Activated T-cell treated with anti-CD3 and anti-CD28 coated beads, Interleukin-2, amount 50 U/mL, for 72 hours (primary cell): Measurements from ENCODE around the gene MDK. TPM values are rescaled to one million over a fixed set of nuclear protein-coding genes. Genes with fewer than 3 reads are reported as not detected.

Source experiments
- ATAC-seq, 2 donors: fragments of 150-1000 bp; cut with Tn5 transposase; replicated peaks in 1 of 2; 2 replicates each; pipeline ENCODE4 v1.10.0; 2021; ENCODE audit warnings: moderate library complexity in 2 of 2, mild to moderate bottlenecking in 1 of 2
- DNase-seq, 2 donors: peaks; one replicate each; pipeline ENCODE4 v3.0.0; 2021 to 2022; ENCODE audit warnings: mixed read lengths in 1 of 2
- H3K27ac Mint-ChIP-seq: one replicate; pipeline ENCODE4 v1.8.0; 2022; ENCODE audit warnings: mild to moderate bottlenecking, moderate library complexity, mixed read lengths
- H3K27me3 Mint-ChIP-seq: one replicate; pipeline ENCODE4 v1.8.0; 2022; ENCODE audit warnings: low read depth, mixed read lengths
- H3K36me3 Mint-ChIP-seq, 2 donors: one replicate each; pipeline ENCODE4 v1.8.0; 2022; ENCODE audit warnings: mixed read lengths in 2 of 2, mild to moderate bottlenecking in 1 of 2; ENCODE audit not compliant: insufficient read depth in 2 of 2
- H3K4me1 Mint-ChIP-seq: one replicate; pipeline ENCODE4 v1.8.0; 2022; ENCODE audit warnings: low read depth, mixed read lengths
- H3K4me3 Mint-ChIP-seq, 2 donors: one replicate each; pipeline ENCODE4 v1.8.0; 2022; ENCODE audit warnings: mild to moderate bottlenecking in 2 of 2, mixed read lengths in 2 of 2, moderate library complexity in 2 of 2
- H3K9me3 Mint-ChIP-seq, 2 donors: one replicate each; pipeline ENCODE4 v1.8.0; 2022; ENCODE audit warnings: mixed read lengths in 2 of 2
- total RNA-seq, 2 donors: library from RNA; stranded (reverse); gene quantifications; one replicate each; pipeline ENCODE4 v1.2.3, GENCODE V29; 2022

Gene MDK, protein sequence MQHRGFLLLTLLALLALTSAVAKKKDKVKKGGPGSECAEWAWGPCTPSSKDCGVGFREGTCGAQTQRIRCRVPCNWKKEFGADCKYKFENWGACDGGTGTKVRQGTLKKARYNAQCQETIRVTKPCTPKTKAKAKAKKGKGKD
- 10 to 100 TPM; 11.9 to 12.8 TPM for total RNA-seq

DNA sequence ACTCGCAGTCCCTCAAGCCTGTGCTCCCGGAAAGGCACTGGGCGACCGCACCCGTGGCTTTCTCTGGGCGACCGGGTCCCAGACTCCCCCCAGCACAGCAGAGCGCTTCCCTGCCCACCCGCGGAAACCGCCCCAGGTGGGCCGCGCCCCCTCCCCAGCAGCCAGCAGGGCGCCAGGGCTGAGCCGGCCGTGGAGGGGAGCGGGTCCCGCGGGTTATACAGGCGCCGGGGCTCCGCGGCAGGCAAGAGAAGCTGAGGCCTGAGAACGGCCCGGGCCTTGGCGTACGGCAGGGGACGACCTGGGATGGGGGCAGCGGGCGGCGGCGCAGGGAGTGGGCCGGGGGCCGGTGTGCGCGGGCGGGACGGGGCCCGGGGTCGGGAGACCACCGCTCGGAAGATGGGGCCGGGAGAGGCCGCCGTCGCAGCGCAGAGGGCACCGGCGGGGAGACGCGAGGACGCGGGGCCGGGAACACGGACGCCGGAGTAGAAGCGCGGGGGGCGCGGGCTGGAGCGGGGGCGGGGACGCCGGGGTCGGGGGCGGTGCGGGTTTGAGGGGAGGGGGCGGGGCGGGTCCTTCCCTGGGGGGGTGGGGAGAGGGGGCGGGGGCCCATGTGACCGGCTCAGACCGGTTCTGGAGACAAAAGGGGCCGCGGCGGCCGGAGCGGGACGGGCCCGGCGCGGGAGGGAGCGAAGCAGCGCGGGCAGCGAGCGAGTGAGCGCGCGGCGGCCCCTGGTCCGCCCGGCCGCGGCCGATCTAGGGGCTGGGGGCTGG is at the start of gene MDK:
TSS of gene MDK (plus strand) at position 622 of the 771 bp plus-strand sequence. CDS start 389 bp downstream, outside the sequence.
- DNase-seq (peak; percentile 35 to 38), ATAC-seq (peak; percentile 29 to 31)
- peaks cover 0 to 1% of the 10 kb centered on the region in 2 donors for H3K9me3 Mint-ChIP-seq
- peaks cover 7% of the 10 kb centered on the region for H3K4me1 Mint-ChIP-seq
- peaks cover 27% of the 10 kb centered on the region for H3K27me3 Mint-ChIP-seq
- peak within 1 kb of the TSS; percentile 85 to 90 for H3K4me3 Mint-ChIP-seq
- no peak within 1 kb of the TSS for H3K27ac Mint-ChIP-seq
- H3K36me3 Mint-ChIP-seq = peaks cover 3 to 11% of the 10 kb centered on the region in 2 donors

DNA sequence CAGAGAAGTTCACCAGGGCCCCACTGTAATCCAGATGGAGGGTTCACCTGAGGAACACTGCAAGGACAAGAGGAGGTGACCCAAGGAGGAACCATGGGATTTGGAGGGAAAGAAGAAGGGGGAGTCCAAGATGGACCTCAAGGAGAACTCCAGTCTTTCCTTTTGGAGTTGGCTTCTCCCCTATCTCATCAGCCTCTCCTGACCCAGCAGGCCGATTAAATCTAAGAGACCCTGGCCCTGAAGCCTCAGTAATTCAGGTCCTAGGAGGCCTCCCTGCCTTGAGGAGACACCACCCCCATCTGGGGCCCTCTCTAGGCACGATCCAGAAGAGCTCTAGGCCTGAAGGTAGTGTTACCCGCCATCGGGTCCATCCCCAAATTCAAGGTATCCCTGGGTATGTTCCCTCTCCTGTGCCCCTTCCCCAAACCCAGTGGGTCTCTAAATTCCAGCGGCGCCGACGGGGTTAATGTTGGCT is 49.3 kb upstream of the MDK start:
- H3K9me3 Mint-ChIP-seq = no peaks in the 10 kb centered on the region
- ATAC-seq = peak in 1 of 2 donors; percentile 3
- H3K36me3 Mint-ChIP-seq = peaks cover 0 to 3% of the 10 kb centered on the region in 2 donors
- no peak for DNase-seq
- H3K4me1 Mint-ChIP-seq = peaks cover 69% of the 10 kb centered on the region
- peaks cover 8% of the 10 kb centered on the region for H3K27me3 Mint-ChIP-seq
- peak overlapping the region; percentile 66 to 82 for H3K4me3 Mint-ChIP-seq
- no peak overlapping the region for H3K27ac Mint-ChIP-seq

DNA sequence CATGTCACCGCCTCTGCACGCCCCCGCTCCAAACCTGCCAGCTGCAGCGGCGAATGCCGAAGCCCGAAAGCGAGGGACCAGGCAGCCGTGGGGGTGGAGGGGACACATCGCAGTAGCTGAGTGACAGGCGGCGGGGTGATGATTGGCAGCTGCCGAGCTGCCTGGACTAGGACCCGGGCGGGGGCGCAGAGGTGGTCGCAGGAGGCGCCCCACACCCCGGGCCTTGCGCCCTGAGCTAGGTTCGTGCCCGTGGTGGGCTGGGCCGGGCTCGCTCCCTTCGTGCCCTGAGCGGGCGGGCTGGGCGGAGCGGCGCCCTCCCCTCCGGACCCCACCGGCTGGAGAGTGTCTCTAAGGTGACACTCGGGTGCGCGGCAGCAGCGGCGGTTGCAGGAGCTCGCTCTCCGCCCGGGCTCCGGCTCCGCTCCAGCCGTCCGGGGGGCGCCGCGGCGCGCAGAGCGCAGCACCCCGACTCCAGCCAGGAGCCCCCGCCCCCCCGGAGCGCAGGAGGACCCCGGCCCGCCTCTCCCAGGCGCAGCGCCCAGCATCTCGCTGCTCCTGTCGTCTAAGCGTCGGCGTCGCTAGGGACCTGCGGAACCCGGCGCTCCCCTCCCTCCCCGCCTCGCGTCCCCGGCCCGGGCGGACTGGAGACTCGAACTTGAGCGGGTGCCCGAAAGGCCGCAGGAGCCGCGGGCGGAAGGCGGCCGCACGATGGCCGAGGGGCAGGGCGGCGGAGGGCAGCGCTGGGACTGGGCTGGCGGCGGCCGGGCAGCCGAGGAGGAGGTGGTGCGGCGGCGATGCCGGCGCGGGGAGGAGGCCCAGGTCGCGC is 48.7 kb upstream of the MDK start:
- Mint-ChIP-seq H3K9me3 (no peaks in the 10 kb centered on the region), H3K27me3 (peaks cover 8% of the 10 kb centered on the region), H3K4me1 (peaks cover 76% of the 10 kb centered on the region), H3K27ac (no peak overlapping the region), H3K36me3 (peaks cover 0 to 3% of the 10 kb centered on the region in 2 donors), H3K4me3 (peak overlapping the region; percentile 81 to 90)
- DNase-seq (peak; percentile 49 to 61), ATAC-seq (peak; percentile 46 to 58)

DNA sequence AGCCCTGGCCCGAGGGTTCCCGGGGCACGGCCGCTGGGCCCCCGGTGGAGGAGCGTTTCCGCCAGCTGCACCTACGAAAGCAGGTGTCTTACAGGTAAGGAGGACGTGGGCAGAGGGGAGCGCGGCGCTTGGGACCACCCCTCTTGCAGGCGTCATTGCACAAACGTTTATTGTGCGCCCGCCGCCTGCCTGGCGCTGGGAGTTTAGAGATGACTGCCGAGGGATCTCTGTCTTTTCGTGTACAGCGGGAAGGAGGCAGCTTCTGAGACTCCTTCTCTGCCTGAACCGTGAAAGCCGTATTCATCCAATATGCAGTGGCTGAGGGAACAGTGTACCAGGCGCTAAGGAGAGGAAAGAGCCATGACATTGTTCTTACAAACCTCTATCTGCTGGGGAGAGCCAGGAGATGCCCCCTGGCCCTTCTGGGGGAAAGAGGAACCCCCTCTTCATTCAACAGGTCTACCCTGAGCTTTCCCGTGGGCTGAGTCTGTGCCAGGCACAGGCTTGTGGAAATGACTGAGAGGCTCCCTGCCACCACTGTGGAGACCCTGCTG is 48.0 kb upstream of the MDK start:
- Mint-ChIP-seq H3K9me3 (no peaks in the 10 kb centered on the region), H3K27me3 (peaks cover 8% of the 10 kb centered on the region), H3K36me3 (peaks cover 0 to 3% of the 10 kb centered on the region in 2 donors), H3K4me3 (peak overlapping the region; percentile 81 to 90), H3K4me1 (peaks cover 82% of the 10 kb centered on the region), H3K27ac (no peak overlapping the region)
- peak; percentile 8 to 25 for ATAC-seq
- DNase-seq = no peak

DNA sequence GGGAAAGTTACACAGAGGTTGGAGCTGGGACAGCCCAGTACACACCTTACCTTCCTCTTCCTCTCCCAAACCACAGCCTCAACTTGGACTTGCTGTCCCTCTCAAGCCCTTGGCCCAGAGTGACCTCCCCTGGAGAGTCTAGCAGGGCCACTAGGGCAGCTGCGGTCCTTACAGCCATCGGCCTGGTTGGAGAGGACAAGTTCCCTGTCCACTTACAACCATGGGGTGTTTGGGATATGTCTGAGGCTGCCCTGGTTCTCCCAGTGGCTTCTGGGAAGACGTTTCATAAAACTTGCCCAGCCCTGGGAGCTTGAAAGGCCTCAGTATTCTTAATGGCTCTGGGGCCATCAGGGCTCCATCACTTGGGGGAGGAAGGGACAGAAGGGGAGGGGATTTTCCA is 47.3 kb upstream of the MDK start:
- Mint-ChIP-seq H3K27ac (no peak overlapping the region), H3K27me3 (peaks cover 8% of the 10 kb centered on the region), H3K36me3 (peaks cover 0 to 3% of the 10 kb centered on the region in 2 donors), H3K4me3 (peak overlapping the region; percentile 36 to 81), H3K9me3 (no peaks in the 10 kb centered on the region), H3K4me1 (peaks cover 89% of the 10 kb centered on the region)
- DNase-seq = no peak
- no peak for ATAC-seq

DNA sequence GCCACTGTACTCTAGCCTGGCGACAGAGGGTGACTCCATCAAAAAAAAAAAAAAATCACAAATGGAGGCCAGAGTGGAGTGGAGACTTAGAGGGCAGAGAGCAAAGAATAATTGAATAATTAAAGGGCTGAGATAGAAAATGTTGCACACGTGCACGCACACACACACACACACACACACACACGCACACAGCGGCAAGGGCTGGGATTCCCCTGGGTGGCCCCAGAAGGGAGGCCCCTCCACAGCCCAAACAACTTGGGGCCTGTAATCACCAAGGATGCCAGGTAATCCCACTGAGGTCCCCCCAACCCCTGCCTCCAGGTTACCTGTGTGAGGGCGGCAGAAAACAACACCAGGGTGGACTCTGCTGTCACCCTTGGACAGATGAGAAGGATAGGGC is 46.2 kb upstream of the MDK start:
- no peak for ATAC-seq
- Mint-ChIP-seq H3K27me3 (peaks cover 4% of the 10 kb centered on the region), H3K36me3 (peaks cover 0 to 3% of the 10 kb centered on the region in 2 donors), H3K4me1 (peaks cover 88% of the 10 kb centered on the region), H3K9me3 (no peaks in the 10 kb centered on the region), H3K27ac (peak overlapping the region; percentile 82), H3K4me3 (peak overlapping the region; percentile 51 to 81)
- no peak for DNase-seq

DNA sequence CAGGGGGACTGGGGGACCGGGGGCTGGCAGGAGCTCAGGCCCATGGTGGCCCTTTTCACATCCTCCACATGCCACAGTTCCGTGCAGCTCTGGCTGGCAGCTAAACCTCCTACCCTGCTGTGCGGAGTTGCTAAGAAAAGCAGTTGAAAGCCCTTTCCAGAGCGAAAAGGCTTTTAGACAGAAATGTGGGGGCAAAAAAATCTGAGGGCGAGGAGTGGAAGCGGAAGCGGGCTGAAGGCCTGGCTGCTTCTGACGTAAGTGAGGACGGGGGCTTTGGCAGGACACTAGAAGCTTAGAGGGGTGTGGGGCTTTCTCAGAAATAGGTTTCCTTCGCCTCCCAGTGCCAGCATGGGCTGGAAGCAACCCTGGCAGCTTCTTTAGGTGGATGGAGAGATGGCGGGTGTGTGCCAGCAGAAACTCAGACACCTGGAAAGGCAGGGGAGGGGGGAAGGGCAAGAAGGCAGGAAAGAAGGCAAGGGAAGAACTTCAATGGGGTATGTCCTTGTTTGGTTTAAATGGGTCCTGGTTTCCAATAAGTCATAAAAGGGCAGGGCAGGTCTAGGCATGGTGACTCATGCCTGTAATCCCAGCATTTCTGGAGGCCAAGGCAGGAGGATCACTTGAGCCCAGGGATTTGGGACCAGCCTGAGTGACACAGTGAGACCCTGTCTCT is 45.4 kb upstream of the MDK start:
- Mint-ChIP-seq H3K27ac (no peak overlapping the region), H3K36me3 (peaks cover 0 to 3% of the 10 kb centered on the region in 2 donors), H3K27me3 (no peaks in the 10 kb centered on the region), H3K4me1 (peaks cover 81% of the 10 kb centered on the region), H3K4me3 (peak overlapping the region in 1 of 2 donors; percentile 65), H3K9me3 (no peaks in the 10 kb centered on the region)
- no peak for DNase-seq
- no peak for ATAC-seq

DNA sequence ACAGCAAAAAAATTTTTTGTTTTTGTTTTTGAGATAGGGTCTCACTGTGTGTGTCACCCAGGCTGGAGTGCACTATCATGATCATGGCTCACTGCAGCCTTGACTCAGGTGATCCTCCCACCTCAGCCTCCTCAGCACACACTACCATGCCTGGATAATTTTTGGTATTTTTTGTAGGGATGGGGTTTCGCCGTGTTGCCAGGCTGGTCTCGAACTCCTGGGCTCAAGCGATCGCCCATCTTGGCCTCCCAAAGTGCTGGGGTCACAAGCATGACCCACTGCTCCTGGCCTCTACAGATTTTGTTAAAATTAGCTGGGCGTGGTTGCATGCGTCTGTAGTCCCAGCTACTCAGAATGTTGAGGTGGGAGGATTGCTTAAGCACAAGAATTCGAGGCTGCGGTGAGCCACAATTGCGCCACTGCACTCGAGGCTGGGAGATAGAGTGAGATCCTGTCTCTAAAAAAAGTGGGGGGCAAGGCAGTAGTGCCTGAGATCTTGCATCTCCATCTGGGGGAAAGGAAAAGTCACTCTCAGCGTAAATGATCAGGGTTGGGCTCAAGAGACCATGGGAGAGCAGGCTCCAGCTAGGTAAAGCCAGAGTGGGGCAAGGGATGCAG is 44.8 kb upstream of the MDK start:
- H3K4me1 Mint-ChIP-seq = peaks cover 79% of the 10 kb centered on the region
- H3K9me3 Mint-ChIP-seq = no peaks in the 10 kb centered on the region
- no peak overlapping the region for H3K4me3 Mint-ChIP-seq
- peaks cover 0 to 1% of the 10 kb centered on the region in 2 donors for H3K36me3 Mint-ChIP-seq
- ATAC-seq (peak in 1 of 2 donors; percentile 20), DNase-seq (no peak)
- H3K27me3 Mint-ChIP-seq = no peaks in the 10 kb centered on the region
- no peak overlapping the region for H3K27ac Mint-ChIP-seq

DNA sequence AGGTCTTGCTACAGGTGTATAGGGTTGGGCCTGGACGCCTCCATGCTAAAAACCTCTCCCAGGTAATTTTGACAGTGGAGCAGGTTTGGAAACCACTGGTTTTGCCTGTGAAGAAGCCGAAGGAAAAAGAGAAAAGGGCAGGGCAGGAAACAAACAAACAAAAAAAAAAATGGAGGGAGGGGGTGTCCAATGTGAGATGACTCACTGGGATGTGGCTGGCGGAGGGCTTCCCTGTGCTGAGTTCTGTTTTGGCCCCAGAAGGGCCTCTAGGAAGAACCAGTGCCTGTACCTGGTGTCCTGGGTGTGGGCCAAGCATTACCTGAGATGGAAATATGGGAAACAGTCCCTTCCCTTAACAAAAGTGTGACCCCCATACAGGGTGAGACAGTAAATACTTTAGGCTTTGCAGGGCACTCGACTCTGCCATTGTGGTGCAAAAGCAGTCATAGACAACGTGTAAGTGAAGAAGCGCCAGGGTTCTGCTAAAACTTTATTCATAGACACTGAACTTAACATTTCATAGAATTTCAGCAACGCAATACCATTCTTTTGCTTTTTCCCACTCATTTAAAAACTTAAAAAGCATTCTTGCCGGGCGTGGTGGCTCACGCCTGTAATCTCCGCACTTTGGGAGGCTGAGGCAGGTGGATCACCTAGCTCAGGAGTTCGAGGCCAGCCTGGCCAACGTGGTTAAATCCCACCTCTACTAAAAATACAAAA is 43.7 kb upstream of the MDK start:
- no peak overlapping the region for H3K27ac Mint-ChIP-seq
- DNase-seq = no peak
- no peaks in the 10 kb centered on the region for H3K36me3 Mint-ChIP-seq
- no peak overlapping the region for H3K4me3 Mint-ChIP-seq
- H3K9me3 Mint-ChIP-seq = no peaks in the 10 kb centered on the region
- H3K4me1 Mint-ChIP-seq = peaks cover 81% of the 10 kb centered on the region
- H3K27me3 Mint-ChIP-seq = no peaks in the 10 kb centered on the region
- ATAC-seq = no peak

DNA sequence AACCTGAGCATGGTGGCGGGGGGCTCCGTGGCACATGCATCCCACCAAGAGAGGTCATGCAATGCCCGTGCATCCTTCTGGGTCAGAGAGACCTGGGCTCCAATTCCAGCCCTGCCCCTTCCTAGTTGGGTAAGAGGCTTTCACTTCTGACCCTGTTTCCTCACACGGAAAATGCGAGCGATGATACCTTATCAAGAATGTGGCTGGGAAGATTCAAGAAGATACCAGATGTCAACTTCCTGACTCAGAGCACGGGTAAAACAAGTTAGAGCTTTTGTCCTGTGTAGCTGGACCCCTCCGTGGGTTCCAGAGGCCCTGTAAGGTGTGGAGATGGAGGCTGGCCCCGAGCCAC is 42.9 kb upstream of the MDK start:
- Mint-ChIP-seq H3K4me1 (peaks cover 81% of the 10 kb centered on the region), H3K27me3 (no peaks in the 10 kb centered on the region), H3K4me3 (peak overlapping the region; percentile 2 to 52), H3K9me3 (no peaks in the 10 kb centered on the region), H3K36me3 (no peaks in the 10 kb centered on the region), H3K27ac (no peak overlapping the region)
- no peak for ATAC-seq
- DNase-seq = no peak

DNA sequence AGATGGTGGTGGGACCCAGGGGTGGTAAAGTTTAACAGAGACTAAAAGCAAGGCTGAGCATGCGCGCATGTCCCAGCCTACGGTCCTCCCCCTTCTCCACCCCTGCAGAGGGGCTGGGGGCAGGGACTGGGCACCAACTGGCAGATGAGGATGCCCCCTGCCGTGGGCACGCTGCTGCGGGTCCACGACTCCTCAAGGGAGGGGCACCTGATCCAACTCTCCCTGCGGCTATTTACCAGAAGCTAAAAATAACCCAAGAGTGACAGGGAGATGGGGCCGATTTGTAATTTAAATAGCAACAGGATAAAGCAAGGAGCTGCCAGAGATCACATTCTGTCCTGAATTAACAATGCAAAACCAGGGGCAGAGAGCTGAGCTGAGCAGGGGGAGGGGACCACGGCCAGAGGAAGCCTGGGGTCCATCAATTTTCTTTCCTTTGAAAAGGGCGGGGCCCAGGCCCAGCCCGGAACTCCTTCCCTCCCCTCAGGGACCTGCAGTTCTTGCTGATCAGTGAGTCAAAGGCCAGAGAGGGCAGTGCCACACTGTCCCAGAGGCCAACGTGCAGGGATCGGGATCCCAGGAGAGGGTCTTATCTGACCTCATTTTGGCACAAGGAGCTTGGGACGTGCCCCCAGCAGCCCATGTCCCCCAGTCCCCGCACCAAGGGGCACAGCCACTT is 42.3 kb upstream of the MDK start:
- Mint-ChIP-seq H3K36me3 (no peaks in the 10 kb centered on the region), H3K27ac (no peak overlapping the region), H3K4me1 (peaks cover 81% of the 10 kb centered on the region), H3K27me3 (no peaks in the 10 kb centered on the region), H3K4me3 (peak overlapping the region in 1 of 2 donors; percentile 52), H3K9me3 (no peaks in the 10 kb centered on the region)
- DNase-seq = no peak
- ATAC-seq = no peak
